MCF 10A (cell line): Measurements from ENCODE around the gene MRPL28. TPM values are rescaled to one million over a fixed set of nuclear protein-coding genes. Genes with fewer than 3 reads are reported as not detected.

Experiments used
- BruUV-seq: library from RNA; stranded (reverse); fragments of 400-500 nt; replicated peaks from 2 replicates; lab custom pipeline; 2021; lab: Mats Ljungman, UMichigan
- CTCF ChIA-PET: fragments of 300-600 bp; sonication (Branson Sonifier 250); formaldehyde crosslinking; extraction: SDS; loops from one replicate; lab custom pipeline; 2021; ENCODE audit warnings: antibody characterized with exemption, inconsistent platforms; lab: Yijun Ruan, JAX
- POLR2A ChIA-PET: fragments of 300-600, 350-650 bp; sonication (Branson Sonifier 250); formaldehyde crosslinking; extraction: SDS; loops from one replicate; lab custom pipeline; 2020; ENCODE audit warnings: antibody characterized with exemption, inconsistent platforms; lab: Yijun Ruan, JAX
- DNase-seq: peaks from one replicate; pipeline ENCODE4 v3.0.0-alpha.2; 2018; ENCODE audit not compliant: unreplicated experiment
- H3K27ac Mint-ChIP-seq: one replicate; pipeline ENCODE4 v1.8.0; 2022; ENCODE audit warnings: mild to moderate bottlenecking, low read depth, mixed read lengths; ENCODE audit not compliant: unreplicated experiment
- H3K27me3 Mint-ChIP-seq: one replicate; pipeline ENCODE4 v1.8.0; 2022; ENCODE audit warnings: mixed read lengths; ENCODE audit not compliant: insufficient read depth, unreplicated experiment
- H3K36me3 Mint-ChIP-seq: one replicate; pipeline ENCODE4 v1.8.0; 2022; ENCODE audit warnings: mild to moderate bottlenecking, moderate library complexity, mixed read lengths; ENCODE audit not compliant: insufficient read depth, unreplicated experiment
- H3K4me1 Mint-ChIP-seq: one replicate; pipeline ENCODE4 v1.8.0; 2022; ENCODE audit warnings: mixed read lengths; ENCODE audit not compliant: insufficient read depth, unreplicated experiment
- H3K4me3 Mint-ChIP-seq: one replicate; pipeline ENCODE4 v1.8.0; 2022; ENCODE audit warnings: mild to moderate bottlenecking, moderate library complexity, mixed read lengths; ENCODE audit not compliant: unreplicated experiment
- H3K9me3 Mint-ChIP-seq: one replicate; pipeline ENCODE4 v1.8.0; 2022; ENCODE audit warnings: mixed read lengths; ENCODE audit not compliant: unreplicated experiment
- CTCF ChIP-seq: fragments of 200-600 bp; IDR thresholded peaks from one replicate; pipeline ENCODE4 v1.8.0; 2022; ENCODE audit warnings: antibody characterized with exemption, mild to moderate bottlenecking; ENCODE audit not compliant: unreplicated experiment
- intact Hi-C: fragments of 100-400 bp; cut with micrococcal nuclease; formaldehyde crosslinking; loops from 2 replicates; pipeline ENCODE4 v1.14.1; 2022
- total RNA-seq: library from RNA; stranded (reverse); gene quantifications from 2 replicates; pipeline ENCODE4 v1.2.3, GENCODE V29; 2022

Gene MRPL28
- total RNA-seq, 1 experiment from 2014 or later: 105 TPM

GRCh38 chr16:317583-317982 lies 52.8 kb downstream of the MRPL28 start:
- ChIA-PET POLR2A (no interaction called here), CTCF (no interaction called here)
- Mint-ChIP-seq H3K27me3 (no peaks in the 10 kb centered on the region), H3K9me3 (no peaks in the 10 kb centered on the region), H3K36me3 (peaks cover 21% of the 10 kb centered on the region), H3K4me1 (no peaks in the 10 kb centered on the region), H3K4me3 (no peak overlapping the region), H3K27ac (no peak overlapping the region)
- intact Hi-C loops: no loop called here
- no peak for DNase-seq
- TF ChIP-seq CTCF: no peak
- no TSS peak for BruUV-seq

Other genes starting within 250 kb of the MRPL28 start
- gene NPRL3, start 231.9 kb downstream of the MRPL28 start, total RNA-seq: 34.9 and 45.2 TPM in 2 replicates
- gene HBZ, start 217.9 kb downstream of the MRPL28 start, total RNA-seq: not detected in 2 replicates
- not detected in 2 replicates for gene HBM, start 204.6 kb downstream of the MRPL28 start, total RNA-seq
- gene HBA2, start 197.7 kb downstream of the MRPL28 start, total RNA-seq: not detected in 2 replicates
- 2.2 and 2.9 TPM in 2 replicates for gene HBA1, start 193.9 kb downstream of the MRPL28 start, total RNA-seq
- gene HBQ1, start 190.1 kb downstream of the MRPL28 start, total RNA-seq: not detected in 2 replicates
- gene LUC7L, start 141.1 kb downstream of the MRPL28 start, total RNA-seq: 58.9 and 74.1 TPM in 2 replicates
- gene FAM234A, start 135.7 kb downstream of the MRPL28 start, total RNA-seq: 61.2 and 67.3 TPM in 2 replicates
- gene RGS11, start 94.6 kb downstream of the MRPL28 start, total RNA-seq: 1.7 and 3.6 TPM in 2 replicates
- not detected in 2 replicates for gene ARHGDIG, start 89.9 kb downstream of the MRPL28 start, total RNA-seq
- 0.56 TPM in 1 of 2 replicates, not detected in the other for gene PDIA2, start 87.4 kb downstream of the MRPL28 start, total RNA-seq
- gene AXIN1, start 17.8 kb downstream of the MRPL28 start, total RNA-seq: 37.0 and 43.7 TPM in 2 replicates
- 18.3 and 23.9 TPM in 2 replicates for gene PGAP6, start 11.4 kb upstream of the MRPL28 start, total RNA-seq
- gene NME4, start 26.7 kb upstream of the MRPL28 start, total RNA-seq: 71.9 and 76.8 TPM in 2 replicates
- gene DECR2, start 31.3 kb upstream of the MRPL28 start, total RNA-seq: 29.0 and 37.2 TPM in 2 replicates
- 37.5 and 40.6 TPM in 2 replicates for gene RAB11FIP3, start 55.1 kb upstream of the MRPL28 start, total RNA-seq
- 68.2 and 81.1 TPM in 2 replicates for gene CAPN15, start 157.2 kb upstream of the MRPL28 start, total RNA-seq
- not detected in 2 replicates for gene PRR35, start 189.9 kb upstream of the MRPL28 start, total RNA-seq
- not detected in 2 replicates for gene NHLRC4, start 196.5 kb upstream of the MRPL28 start, total RNA-seq
- 45.6 and 47.4 TPM in 2 replicates for gene PIGQ, start 199.4 kb upstream of the MRPL28 start, total RNA-seq
- gene RAB40C, start 219.5 kb upstream of the MRPL28 start, total RNA-seq: 17.1 and 17.7 TPM in 2 replicates